Measurements from ENCODE around the gene SBF2. TPM values are rescaled to one million over a fixed set of nuclear protein-coding genes. Genes with fewer than 3 reads are reported as not detected.

The SBF2 gene
- total and polyA plus RNA-seq, 2 donors (not counting 3 experiments of a cell fraction or from before 2014, with no cell fraction given) = 15.4 to 42.4 TPM

DNA sequence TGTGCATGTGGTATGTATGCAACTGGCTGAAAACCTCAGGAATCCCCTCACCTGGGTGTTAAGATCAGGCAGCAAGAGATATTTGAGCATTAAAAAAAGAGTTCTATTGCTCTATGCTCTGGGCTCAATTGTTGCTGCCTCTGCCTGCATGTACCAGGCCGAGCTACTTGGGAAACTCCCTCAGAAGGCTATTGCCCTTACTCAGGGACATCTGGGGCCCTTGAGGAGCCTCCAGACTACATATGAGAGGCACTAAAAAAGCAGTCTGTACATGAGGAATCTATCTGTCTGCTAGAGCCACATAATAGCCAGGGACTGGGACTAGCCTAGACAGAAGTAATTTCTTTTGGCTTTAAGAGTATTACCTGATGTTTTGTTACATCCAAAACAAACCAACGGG lies 510.0 kb downstream of the SBF2 start:
- Histone ChIP-seq H3K27me3 (ENCODE audit: control insufficient read depth in 2 of 2, insufficient read depth in 2 of 2, low read length in 2 of 2) (no peaks in the 10 kb centered on the region), H4K20me1 (replicated peaks; ENCODE audit: control insufficient read depth, extremely low read depth, insufficient read depth, low read length) (no peaks in the 10 kb centered on the region), H3K36me3 (ENCODE audit: control insufficient read depth in 2 of 2, extremely low read depth in 1 of 2, insufficient read depth in 2 of 2, low read length in 2 of 2) (peaks cover 2 to 14% of the 10 kb centered on the region in 2 experiments), H2AFZ (ENCODE audit: low read depth, low read length) (no peak overlapping the region), H3K9ac (replicated peaks; ENCODE audit: extremely low read depth, insufficient read depth, low read length) (no peak overlapping the region), H3K79me2 (ENCODE audit: control insufficient read depth, insufficient read depth, low read length) (no peaks in the 10 kb centered on the region), H3K9me3 (replicated peaks; ENCODE audit: control insufficient read depth, insufficient read depth, low read length) (no peaks in the 10 kb centered on the region), H3K4me2 (ENCODE audit: insufficient read depth, low read length) (no peak overlapping the region), H3K9me1 (replicated peaks; ENCODE audit: control insufficient read depth, extremely low read depth, insufficient read depth, low read length) (no peaks in the 10 kb centered on the region), H3K27ac (ENCODE audit: insufficient read depth, low read depth, low read length) (no peak overlapping the region), H3K4me3 (replicated peaks in 1 of 3; ENCODE audit: insufficient read depth in 1 of 3, low read depth in 1 of 3, low read length in 3 of 3) (no peak overlapping the region), H3K4me1 (ENCODE audit: control insufficient read depth, extremely low read depth, insufficient read depth, low read length) (no peaks in the 10 kb centered on the region)
- CTCF ChIA-PET = interaction anchor here (0.5 to 1.5 kb wide), 3 partner anchors 12 to 36 kb away, joined by 3 to 4 read pairs (median 3); no protein-coding TSS in a partner anchor
- FAIRE-seq (no peak), DNase-seq (ENCODE audit: low read depth, low spot score) (no peak)
- TF ChIP-seq MYC (IDR thresholded peaks at IDR 0.05; ENCODE audit: low read depth, low read length) = no peak
- POLR2A ChIA-PET = no interaction called here
- intact Hi-C loops (cut with micrococcal nuclease) = no loop called here
- BruUV-seq (replicated peaks) = no TSS peak
- dilution Hi-C loops (cut with MboI; ENCODE audit: extremely low pct_ligation_motif_present, low sequenced_read_pairs) = no loop called here

DNA sequence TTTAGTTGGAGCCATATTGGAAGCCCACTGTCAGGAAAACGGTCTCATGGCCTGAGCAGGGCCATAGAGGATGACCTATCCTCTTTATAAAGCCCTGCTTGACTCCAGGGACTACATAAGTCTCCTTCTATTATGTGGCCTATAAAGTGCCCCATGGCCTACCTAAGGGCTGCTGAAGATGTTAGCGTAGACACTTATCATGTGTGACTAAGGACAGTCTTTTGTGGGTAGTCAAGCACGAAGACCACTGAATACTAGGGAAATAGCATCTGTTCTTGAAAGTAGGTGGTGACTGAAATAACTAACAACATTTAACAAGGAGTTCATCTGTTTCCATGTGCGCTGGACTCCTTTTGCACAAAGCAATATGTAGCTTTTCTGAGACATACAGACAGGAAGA lies 513.1 kb downstream of the SBF2 start:
- dilution Hi-C loops (cut with MboI; ENCODE audit: extremely low pct_ligation_motif_present, low sequenced_read_pairs) (no loop called here), intact Hi-C loops (cut with micrococcal nuclease) (no loop called here)
- FAIRE-seq = no peak
- Histone ChIP-seq H3K9me1 (replicated peaks; ENCODE audit: control insufficient read depth, extremely low read depth, insufficient read depth, low read length) (no peaks in the 10 kb centered on the region), H3K27me3 (ENCODE audit: control insufficient read depth in 2 of 2, insufficient read depth in 2 of 2, low read length in 2 of 2) (no peaks in the 10 kb centered on the region), H3K27ac (ENCODE audit: insufficient read depth, low read depth, low read length) (no peak overlapping the region), H3K4me2 (ENCODE audit: insufficient read depth, low read length) (no peak overlapping the region), H4K20me1 (replicated peaks; ENCODE audit: control insufficient read depth, extremely low read depth, insufficient read depth, low read length) (no peaks in the 10 kb centered on the region), H3K79me2 (ENCODE audit: control insufficient read depth, insufficient read depth, low read length) (no peaks in the 10 kb centered on the region), H3K4me1 (ENCODE audit: control insufficient read depth, extremely low read depth, insufficient read depth, low read length) (no peaks in the 10 kb centered on the region), H2AFZ (ENCODE audit: low read depth, low read length) (no peak overlapping the region), H3K36me3 (ENCODE audit: control insufficient read depth in 2 of 2, extremely low read depth in 1 of 2, insufficient read depth in 2 of 2, low read length in 2 of 2) (peaks cover 0 to 7% of the 10 kb centered on the region in 2 experiments), H3K9ac (replicated peaks; ENCODE audit: extremely low read depth, insufficient read depth, low read length) (no peak overlapping the region), H3K9me3 (replicated peaks; ENCODE audit: control insufficient read depth, insufficient read depth, low read length) (no peaks in the 10 kb centered on the region), H3K4me3 (replicated peaks in 1 of 3; ENCODE audit: insufficient read depth in 1 of 3, low read depth in 1 of 3, low read length in 3 of 3) (no peak overlapping the region)
- no peak for TF ChIP-seq POLR2A (IDR thresholded peaks at IDR 0.05; ENCODE audit: low read depth, low read length)
- TF ChIP-seq, protein P1, sequence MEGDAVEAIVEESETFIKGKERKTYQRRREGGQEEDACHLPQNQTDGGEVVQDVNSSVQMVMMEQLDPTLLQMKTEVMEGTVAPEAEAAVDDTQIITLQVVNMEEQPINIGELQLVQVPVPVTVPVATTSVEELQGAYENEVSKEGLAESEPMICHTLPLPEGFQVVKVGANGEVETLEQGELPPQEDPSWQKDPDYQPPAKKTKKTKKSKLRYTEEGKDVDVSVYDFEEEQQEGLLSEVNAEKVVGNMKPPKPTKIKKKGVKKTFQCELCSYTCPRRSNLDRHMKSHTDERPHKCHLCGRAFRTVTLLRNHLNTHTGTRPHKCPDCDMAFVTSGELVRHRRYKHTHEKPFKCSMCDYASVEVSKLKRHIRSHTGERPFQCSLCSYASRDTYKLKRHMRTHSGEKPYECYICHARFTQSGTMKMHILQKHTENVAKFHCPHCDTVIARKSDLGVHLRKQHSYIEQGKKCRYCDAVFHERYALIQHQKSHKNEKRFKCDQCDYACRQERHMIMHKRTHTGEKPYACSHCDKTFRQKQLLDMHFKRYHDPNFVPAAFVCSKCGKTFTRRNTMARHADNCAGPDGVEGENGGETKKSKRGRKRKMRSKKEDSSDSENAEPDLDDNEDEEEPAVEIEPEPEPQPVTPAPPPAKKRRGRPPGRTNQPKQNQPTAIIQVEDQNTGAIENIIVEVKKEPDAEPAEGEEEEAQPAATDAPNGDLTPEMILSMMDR (IDR thresholded peaks at IDR 0.05; ENCODE audit: extremely low read depth in 1 of 2, insufficient read depth in 1 of 2, low read depth in 1 of 2, low read length in 2 of 2) = no peak
- ChIA-PET POLR2A (no interaction called here), CTCF (interaction anchor here (1.5 kb wide), 1 partner anchor 8 kb away, joined by 4 read pairs; no protein-coding TSS in a partner anchor)
- DNase-seq (ENCODE audit: low read depth, low spot score) = no peak
- no TSS peak for BruUV-seq (replicated peaks)
